H7 (cell line): Measurements from ENCODE around the gene FBXO45. TPM values are rescaled to one million over a fixed set of nuclear protein-coding genes. Genes with fewer than 3 reads are reported as not detected.
A peak's percentile ranks its signal among the peaks of the same experiment; 100 is the strongest.
"Not testable (repeated sequence)": the region's sequence is repeated elsewhere in the genome, so short reads cannot be mapped to it uniquely, and the experiment has no call there.

Experiments used
- DNase-seq: peaks from one replicate; pipeline ENCODE4 v3.0.0; 2012
- H3K27me3 ChIP-seq: 2 replicates; pipeline ENCODE4 v1.6.0; 2011; ENCODE audit warnings: mild to moderate bottlenecking, low read length; ENCODE audit not compliant: control insufficient read depth, insufficient read depth
- H3K36me3 ChIP-seq: replicated peaks from 2 replicates; pipeline ENCODE4 v1.5.1; 2011; ENCODE audit warnings: low read length; ENCODE audit not compliant: control insufficient read depth, insufficient read depth
- H3K4me3 ChIP-seq: 2 replicates; pipeline ENCODE4 v1.5.1; 2011; ENCODE audit warnings: low read depth, mild to moderate bottlenecking, control low read depth, low read length, moderate library complexity; ENCODE audit not compliant: insufficient read depth
- total RNA-seq: library from RNA; depleted of rRNA; stranded (reverse); fragments of >200 nt; shearing (Covaris generic); gene quantifications from 2 replicates; pipeline ENCODE4 v1.2.3, GENCODE V29; 2014; rRNA removed

The FBXO45 gene
- total RNA-seq = 15.6 and 19.1 TPM in 2 replicates

GRCh38 chr3:196568246-196569002 is at the start of gene FBXO45, which contains the start of gene WDR53:
Gene FBXO45 (plus strand): TSS chr3:196568660. CDS start chr3:196568985, 325 bp downstream.
Gene WDR53 (minus strand): TSS chr3:196568554. CDS start chr3:196561475, 7,079 bp downstream.
- peak; percentile 97 for DNase-seq
- H3K36me3 ChIP-seq = no peaks in the 10 kb centered on the region; the same call in 1 of the 2 replicates

GRCh38 chr3:196518966-196519717 is 49.3 kb upstream of the FBXO45 start:
- Histone ChIP-seq H3K4me3 (no peak overlapping the region), H3K36me3 (no peaks in the 10 kb centered on the region), H3K27me3 (no peaks in the 10 kb centered on the region)
- DNase-seq = peak; percentile 37

More at GRCh38 chr3:196568246-196569002, at the start of gene FBXO45, which contains the start of gene WDR53:
- Histone ChIP-seq H3K4me3 (peak within 1 kb of the TSS; percentile 66), H3K27me3 (no peaks in the 10 kb centered on the region)

- Histone ChIP-seq H3K36me3 (no peaks in the 10 kb centered on the region), H3K27me3 (no peaks in the 10 kb centered on the region), H3K4me3 (no peak overlapping the region)
- DNase-seq = no peak
Observed at GRCh38 chr3:196519718-196520082, 48.8 kb upstream of the FBXO45 start.

- DNase-seq, H3K27me3 ChIP-seq, H3K36me3 ChIP-seq: not testable (repeated sequence)
Observed at GRCh38 chr3:196521291-196521690, 47.2 kb upstream of the FBXO45 start.

GRCh38 chr3:196523841-196524240 is 44.6 kb upstream of the FBXO45 start:
- Histone ChIP-seq H3K27me3 (no peaks in the 10 kb centered on the region), H3K36me3 (no peaks in the 10 kb centered on the region), H3K4me3 (no peak overlapping the region)
- DNase-seq = no peak

More at GRCh38 chr3:196521291-196521690, 47.2 kb upstream of the FBXO45 start:
- H3K4me3 ChIP-seq = not testable (repeated sequence)

- Histone ChIP-seq H3K36me3 (no peaks in the 10 kb centered on the region), H3K4me3 (no peak overlapping the region), H3K27me3 (no peaks in the 10 kb centered on the region)
- DNase-seq = peak; percentile 19
Observed at GRCh38 chr3:196524527-196524926, 43.9 kb upstream of the FBXO45 start.

GRCh38 chr3:196525141-196525540 is 43.3 kb upstream of the FBXO45 start:
- no peaks in the 10 kb centered on the region for H3K27me3 ChIP-seq
- no peak for DNase-seq
- no peaks in the 10 kb centered on the region for H3K36me3 ChIP-seq
- no peak overlapping the region for H3K4me3 ChIP-seq

GRCh38 chr3:196528639-196529233 is 39.7 kb upstream of the FBXO45 start:
- DNase-seq = peak; percentile 96
- Histone ChIP-seq H3K4me3 (peak overlapping the region; percentile 52), H3K27me3 (no peaks in the 10 kb centered on the region), H3K36me3 (no peaks in the 10 kb centered on the region)

- H3K4me3 ChIP-seq = no peak overlapping the region
Observed at GRCh38 chr3:196531418-196531817, 37.0 kb upstream of the FBXO45 start.

GRCh38 chr3:196533260-196533681 is 35.2 kb upstream of the FBXO45 start:
- Histone ChIP-seq H3K36me3 (no peaks in the 10 kb centered on the region), H3K4me3 (no peak overlapping the region), H3K27me3 (no peaks in the 10 kb centered on the region)
- DNase-seq = peak; percentile 64

More at GRCh38 chr3:196531418-196531817, 37.0 kb upstream of the FBXO45 start:
- Histone ChIP-seq H3K36me3 (no peaks in the 10 kb centered on the region), H3K27me3 (no peaks in the 10 kb centered on the region)
- DNase-seq = no peak

GRCh38 chr3:196537319-196537984 is 31.0 kb upstream of the FBXO45 start:
- H3K27me3 ChIP-seq = no peaks in the 10 kb centered on the region

GRCh38 chr3:196541684-196542445 is 26.6 kb upstream of the FBXO45 start:
- no peaks in the 10 kb centered on the region for H3K36me3 ChIP-seq
- no peak for DNase-seq
- no peak overlapping the region for H3K4me3 ChIP-seq
- no peaks in the 10 kb centered on the region for H3K27me3 ChIP-seq

More at GRCh38 chr3:196537319-196537984, 31.0 kb upstream of the FBXO45 start:
- H3K36me3 ChIP-seq = no peaks in the 10 kb centered on the region
- H3K4me3 ChIP-seq = no peak overlapping the region
- DNase-seq = peak; percentile 61

- H3K36me3 ChIP-seq = no peaks in the 10 kb centered on the region
- no peak for DNase-seq
- H3K4me3 ChIP-seq = no peak overlapping the region
- no peaks in the 10 kb centered on the region for H3K27me3 ChIP-seq
Observed at GRCh38 chr3:196544491-196544992, 23.9 kb upstream of the FBXO45 start.
